DMS153 treated with DMSO at 0.1 percent for 48 hours (cell line): ENCODE data around the gene SNTG2.

Experiments used
- DNase-seq: peaks from one replicate; lab custom pipeline; 2025; ENCODE audit not compliant: unreplicated experiment; lab: John Stamatoyannopoulos, UW

Gene SNTG2

DNA sequence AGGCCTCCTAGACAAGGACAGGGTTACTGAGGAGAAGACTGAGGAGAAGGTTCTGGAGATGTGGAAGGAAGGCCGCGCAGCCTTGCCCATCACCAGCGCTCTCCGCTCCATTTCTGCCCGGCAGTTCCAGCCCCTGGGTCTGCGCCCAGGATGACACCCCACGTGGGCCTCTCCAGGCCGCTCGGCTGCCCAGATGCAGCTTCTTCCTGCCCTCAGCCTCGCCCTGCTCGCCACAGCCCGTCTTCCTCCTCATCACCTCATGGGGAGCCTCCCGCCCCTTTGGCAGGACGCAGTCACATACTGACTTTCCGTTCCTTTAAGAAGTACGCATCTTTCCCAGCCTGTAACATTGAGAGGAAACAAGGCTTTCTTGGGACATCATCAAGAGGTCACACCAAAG, 37.1 kb downstream of the SNTG2 start:
- DNase-seq, result no peak

DNA sequence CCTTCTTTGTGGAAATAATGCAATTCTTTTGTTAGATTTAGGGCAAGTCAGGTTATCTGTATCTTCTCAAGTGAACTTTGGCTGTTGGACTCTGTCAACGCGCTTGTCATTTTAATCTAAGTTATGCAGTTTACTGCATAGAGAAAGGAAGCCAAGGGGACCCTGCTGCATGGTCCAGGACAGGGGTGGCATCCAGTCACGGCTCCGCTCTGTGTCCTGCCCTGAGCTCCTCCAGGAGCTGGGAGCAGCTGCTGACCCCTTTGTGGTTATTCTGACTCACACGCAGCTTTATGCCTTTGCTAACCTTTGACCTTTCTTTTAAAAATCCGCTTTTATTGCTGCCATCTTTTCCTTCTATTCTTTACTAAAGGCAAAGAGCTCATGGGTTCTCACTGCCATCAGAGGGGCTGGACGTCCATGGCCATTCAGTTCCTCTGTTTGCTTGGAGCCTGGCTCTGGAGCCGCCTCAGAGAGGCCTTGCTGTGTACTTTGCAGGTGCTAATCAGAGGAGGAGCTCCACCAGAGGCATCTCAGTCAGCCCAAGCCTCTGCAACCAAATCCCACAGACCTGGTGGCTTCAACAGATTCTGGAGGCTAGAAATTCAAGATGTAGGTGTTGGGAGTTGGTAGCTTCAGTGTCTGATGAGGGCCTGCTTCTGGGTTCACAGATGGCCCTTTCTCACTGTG, 39.3 kb downstream of the SNTG2 start:
- no peak for DNase-seq

DNA sequence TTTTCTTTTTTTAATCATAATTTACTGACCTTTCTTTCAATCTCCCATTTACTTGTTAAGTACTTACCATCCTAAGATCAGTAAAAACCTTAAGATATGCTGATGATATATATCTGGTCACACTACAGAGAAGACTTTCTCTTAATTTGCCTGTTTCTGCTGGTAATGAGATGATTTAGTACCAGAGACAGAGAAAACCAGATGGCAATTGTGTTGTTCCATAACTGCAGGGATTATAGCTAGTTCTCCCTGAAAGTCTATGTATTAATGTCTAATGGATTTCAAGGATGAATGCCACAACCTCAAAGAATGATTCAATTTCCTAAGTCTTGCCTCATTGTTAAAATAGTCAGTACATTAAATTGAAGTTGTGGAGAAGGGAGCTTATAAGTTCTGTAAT, 40.3 kb downstream of the SNTG2 start:
- no peak for DNase-seq

DNA sequence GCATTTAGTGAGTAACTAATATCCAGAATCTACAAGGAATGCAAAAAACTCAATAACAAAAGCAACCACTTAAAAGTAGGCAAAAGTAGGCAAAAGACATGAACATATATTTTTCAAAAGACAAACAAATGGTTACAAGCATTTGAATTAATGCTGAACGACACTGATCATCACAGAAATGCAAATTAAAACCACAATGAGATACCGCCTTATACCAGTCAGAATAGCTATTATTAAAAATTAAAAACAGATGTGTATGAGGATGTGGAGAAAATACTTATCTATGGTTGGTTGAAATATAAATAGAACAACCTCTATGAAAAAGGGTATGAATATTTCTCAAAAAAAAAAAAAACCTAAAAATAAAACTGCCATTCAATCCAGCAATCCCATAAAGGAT, 51.7 kb downstream of the SNTG2 start:
- DNase-seq, result no peak

DNA sequence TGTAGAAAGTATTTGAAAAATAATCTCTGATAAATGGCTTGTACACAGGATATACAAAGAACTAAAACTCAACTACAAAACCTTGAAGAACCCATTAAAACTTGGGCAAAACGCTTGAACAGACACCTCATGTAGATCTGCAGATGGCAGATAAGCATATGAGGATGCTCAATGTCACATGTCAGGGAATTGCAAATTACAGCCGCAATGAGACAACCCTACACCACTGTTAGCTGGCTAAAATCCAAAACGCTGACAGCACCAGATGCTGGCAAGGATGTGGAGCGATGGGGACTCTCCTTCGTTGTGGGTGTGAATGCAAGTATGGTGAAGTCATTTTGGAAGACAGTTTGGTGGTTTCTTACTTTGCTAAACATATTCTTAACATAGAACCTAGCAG, 53.7 kb downstream of the SNTG2 start:
- peak; percentile 2 for DNase-seq

DNA sequence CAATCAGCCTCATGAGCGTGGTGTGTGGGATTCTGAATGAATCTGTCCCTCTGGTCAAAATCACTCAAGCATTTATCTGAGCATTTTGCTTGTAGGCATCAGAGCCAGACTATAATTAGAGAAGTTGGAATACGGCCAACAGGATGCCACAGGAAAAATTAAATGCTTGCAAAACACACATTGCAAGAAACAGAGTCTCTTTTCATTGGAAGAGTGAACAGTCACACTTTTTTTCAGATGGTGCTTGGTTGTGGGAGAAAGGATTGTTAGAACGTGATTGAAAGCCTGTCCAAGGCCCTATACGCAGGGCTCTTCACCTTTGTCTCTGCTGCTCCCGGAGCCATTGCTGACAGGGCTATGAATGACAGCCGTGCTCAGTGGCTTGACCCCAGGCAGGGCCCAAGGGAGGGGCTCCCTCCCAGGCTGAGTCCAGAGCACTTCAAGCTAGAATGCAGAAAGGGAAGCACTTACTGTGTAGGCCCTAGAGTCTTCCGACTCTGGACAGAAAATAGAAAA, 59.8 kb downstream of the SNTG2 start:
- DNase-seq, result peak; percentile 47

DNA sequence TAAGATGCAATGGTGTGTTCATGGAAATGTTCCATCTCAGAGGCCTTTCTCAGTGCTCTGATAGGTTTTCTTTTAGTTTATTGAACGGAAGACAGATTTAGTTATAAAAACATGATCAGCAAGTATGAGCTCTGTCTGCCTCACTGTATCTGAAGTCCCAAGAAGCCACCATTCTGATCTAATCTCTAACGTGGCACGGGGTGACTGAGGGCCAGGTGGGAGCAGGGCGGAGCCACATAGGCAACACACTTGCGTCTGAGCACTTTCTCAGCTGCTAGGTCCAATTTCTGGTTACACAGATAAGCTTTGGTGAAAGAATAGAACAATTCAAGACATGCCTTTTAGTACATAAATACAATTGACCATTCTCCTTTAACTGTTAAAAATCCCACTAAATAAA, 60.4 kb downstream of the SNTG2 start:
- peak; percentile 11 for DNase-seq

DNA sequence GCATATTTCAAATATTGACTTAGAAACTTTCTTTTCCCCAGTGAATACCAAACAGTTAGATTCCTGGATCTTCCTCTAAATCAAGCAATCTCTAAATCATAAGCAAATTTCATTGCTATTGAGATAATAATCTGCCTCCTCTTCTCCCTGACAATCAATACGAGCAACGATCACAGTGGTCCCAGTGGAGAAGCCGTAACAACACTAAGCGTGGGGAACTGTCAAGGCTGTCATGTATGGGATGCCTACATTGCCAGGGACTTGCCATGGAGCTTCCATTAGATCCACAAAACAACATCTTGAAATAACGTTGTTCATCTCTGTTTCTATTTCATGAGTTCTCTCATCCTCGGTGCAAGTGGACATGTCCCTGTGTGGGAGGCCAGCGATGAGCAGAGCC, 61.3 kb downstream of the SNTG2 start:
- DNase-seq, result no peak

DNA sequence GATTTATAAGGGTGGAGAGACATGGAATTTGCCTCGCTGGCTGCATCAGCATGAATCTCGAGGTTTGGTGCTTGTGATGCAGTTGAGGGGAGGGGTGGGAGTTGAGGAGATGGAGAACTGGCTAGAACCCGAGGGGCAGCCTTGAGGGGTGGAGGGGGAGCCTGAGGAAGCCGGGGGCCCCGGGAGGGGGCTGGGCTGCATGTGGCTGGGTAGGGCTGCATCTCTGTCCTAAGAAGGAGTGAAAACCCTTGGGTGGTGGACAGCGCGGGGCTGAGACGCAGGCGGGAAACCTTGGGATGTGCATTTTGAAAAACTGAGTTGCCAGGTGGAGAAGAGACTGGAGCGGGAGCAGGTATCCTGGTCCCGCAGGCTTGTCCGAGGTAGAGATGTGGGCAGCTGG, 64.2 kb downstream of the SNTG2 start:
- no peak for DNase-seq

DNA sequence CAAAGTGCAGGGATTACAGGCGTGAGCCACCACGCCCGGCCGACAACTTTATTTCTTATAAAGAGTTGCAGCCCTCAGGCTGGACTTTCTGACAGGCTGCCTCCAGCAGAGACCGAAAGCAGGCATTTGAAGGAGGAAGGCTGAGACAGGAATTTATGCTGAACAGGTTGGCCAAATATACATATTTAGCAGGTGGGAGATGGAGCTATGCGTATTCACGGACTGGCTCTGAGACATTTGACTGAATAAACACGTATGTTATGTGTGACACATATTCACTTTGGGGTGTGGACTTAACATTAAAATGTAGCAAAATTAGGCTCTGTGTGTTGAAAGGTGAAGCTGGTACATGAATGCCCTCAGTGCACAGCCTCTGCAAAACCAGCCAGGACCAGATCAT, 65.9 kb downstream of the SNTG2 start:
- DNase-seq, result no peak

DNA sequence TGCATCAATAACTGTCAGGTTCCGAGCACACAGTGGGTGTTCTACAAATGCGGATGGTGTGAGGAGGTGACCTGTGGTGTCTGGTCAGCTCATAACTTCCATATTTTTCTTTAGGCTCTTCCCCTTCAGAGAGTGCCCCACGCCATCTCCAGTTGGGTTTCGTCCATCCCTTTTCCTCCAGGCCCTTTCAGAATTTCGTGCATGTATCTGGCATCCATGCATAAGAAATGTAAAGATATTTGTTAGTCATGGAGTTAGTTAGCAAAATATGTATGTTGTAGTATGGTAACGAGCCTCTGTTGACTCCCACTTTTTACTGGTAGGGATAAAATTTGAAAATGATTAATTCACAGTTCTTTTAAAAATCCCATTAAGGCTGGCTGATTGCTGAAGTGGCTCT, 67.2 kb downstream of the SNTG2 start:
- DNase-seq, result no peak

DNA sequence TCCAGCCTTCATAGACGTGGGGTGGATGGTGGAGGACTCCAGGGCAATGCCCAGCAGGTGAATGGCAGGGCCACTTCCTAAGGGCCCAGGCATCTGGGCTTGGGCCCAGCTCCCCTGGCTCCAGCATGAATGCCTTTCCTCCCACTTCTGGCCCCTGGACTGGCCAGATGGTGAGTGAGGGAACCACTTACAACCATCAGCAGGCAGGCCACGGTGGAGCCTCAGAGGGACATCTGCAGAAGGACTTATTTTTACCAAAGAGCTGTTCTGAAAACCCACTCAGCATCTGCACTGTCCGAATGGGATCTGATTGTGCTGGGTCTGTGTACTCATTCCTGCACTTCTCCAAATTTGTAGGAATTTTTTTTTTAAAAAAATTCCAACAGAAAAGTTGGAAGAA, 69.6 kb downstream of the SNTG2 start:
- DNase-seq, result no peak

DNA sequence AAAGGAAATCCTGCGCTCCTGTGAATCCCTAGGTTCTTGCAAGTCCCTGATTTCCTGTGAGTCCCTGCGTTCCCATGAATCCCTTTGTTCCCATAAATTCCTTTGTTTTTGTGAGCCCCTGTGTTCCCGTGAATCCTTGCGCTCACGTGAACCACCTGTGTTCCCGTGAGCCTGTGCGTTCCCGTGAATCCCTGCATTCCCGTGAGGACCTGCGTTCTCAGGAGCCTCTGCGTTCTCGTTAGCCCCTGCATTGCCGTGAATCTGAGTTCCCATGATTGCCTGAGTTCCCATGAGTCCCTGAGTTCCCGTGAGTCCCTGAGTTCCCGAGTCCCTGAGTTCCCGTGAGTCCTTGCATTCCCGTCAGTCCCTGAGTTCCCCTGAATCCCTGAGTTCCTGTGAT, 71.5 kb downstream of the SNTG2 start:
- DNase-seq, result no peak

DNA sequence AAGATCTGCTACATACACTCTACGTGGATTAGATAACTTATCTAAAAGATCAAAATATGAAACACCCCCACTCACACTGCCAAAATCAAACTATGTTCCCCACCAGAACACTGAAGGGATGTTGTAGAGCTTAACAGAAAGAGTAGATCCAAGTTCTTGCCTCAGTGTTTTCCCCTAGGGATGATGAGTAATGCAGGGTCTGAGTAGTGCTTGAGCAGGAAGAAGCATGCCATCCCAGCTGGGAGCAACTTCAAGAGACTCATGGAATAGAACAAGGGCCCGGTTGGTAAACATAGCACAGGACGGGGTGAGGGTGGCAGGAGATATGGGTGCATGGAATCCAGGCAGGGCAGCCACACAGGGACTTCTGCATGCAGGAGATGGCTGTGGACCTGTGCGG, 74.3 kb downstream of the SNTG2 start:
- DNase-seq, result no peak

DNA sequence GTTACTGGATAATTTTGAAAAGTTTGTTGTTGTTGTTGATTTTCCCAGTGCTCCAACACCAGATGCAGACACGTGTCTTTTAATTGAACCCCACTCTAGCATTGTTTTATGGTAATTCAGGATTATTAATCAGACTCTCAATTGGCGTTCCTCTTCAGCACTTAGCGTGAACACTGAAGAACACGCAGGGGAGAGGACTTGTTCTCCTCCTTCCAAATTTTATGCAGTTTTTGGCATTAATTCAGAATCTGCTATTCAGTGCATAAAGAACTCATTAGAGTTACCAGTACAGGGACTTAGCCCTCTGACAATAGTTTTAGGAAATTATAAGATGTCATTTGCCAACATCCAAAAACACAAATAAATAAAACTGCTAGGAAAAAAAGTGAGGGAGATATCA, 75.5 kb downstream of the SNTG2 start:
- DNase-seq, result no peak

DNA sequence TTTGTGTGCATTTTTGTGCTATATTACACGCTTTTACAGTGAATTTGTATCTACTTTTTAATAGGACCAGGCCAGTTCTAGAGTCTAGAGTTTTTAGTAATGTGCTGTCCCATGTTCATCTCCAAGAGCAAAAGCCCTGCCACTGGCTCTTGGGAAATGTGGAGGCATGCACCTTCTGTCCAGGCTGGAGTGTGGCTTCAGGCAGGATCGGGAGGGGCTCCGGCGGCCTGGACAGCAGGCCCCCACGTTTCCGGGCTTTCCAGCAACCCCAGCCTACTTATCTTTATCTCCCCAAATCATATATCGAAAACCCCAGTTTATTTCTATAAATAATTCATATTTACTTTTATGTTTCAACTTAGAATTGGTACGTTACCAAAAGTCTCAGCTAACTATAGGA, 78.2 kb downstream of the SNTG2 start:
- DNase-seq, result no peak

DNA sequence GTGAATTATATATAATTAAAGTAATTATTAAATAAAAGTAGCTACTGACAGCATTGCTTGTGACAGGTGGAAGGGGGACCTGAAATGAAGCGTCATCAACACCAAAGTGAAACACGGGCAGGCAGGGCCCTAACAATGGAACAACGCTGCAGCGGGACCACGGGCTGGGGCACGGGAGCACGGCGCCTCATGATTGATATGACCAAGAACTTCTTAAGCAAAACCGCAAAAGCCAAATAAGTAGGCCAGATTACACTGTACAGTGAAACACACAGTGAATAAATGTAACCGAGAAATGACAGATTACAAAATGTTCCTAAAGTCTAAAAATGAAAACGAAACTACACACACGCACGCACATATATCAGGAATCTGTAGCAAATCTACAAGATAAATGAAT, 81.4 kb downstream of the SNTG2 start:
- no peak for DNase-seq

DNA sequence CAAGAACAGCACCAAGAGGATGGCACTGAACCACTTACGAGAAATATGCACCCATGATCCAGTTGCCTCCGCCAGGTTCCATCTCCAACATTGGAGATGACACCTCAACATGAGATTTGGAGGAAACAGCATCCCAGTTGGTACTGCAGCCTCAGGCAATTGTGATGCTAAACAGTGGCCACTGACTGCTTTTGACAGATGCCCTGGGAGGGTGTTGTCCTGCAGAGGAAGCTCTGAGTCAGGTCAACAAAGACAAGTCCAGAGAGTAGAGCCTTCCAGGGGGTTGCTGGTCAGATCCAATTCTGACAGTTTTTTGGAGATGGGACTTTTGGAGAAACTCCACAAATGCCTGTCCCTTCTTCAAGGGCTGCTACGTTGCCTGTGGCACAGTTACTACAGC, 82.4 kb downstream of the SNTG2 start:
- no peak for DNase-seq

DNA sequence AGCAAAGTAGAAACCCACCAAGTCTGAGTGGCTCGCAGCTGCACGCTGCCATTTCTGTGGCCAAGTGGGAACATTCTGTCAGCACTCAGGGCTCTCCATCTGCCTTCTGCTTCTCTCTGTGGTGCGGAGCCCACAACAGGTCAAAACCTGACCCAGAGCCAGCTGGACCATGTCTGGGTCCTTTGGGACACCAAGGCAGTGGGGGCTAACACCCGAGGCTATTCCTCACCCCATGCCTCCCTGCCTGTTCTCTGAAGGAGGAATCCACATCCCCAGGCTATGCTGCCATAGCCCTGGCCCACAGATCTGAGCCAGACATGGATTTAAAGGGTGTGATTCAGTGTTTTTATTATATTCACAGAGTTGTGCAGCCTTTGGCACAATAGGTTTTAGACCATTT, 86.4 kb downstream of the SNTG2 start:
- no peak for DNase-seq

DNA sequence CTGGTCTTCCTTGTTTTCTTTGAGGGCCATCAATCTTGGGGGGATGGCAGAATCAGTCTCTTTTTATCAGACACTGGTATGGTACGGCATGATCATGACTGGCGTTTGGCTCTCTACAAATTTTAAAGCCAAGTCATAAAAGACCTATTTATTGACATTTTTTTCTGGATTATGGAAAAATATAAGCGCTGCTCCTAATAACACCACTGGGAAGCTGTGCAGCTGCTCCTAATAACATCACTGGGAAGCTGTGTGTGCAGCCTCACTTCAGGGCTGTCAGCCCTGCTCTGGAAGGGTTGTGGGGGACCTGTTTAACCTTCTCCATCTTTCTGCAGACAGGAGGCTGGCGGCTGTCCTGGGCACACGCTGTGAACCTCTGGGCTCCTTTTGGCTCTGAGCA, 88.9 kb downstream of the SNTG2 start:
- no peak for DNase-seq

DNA sequence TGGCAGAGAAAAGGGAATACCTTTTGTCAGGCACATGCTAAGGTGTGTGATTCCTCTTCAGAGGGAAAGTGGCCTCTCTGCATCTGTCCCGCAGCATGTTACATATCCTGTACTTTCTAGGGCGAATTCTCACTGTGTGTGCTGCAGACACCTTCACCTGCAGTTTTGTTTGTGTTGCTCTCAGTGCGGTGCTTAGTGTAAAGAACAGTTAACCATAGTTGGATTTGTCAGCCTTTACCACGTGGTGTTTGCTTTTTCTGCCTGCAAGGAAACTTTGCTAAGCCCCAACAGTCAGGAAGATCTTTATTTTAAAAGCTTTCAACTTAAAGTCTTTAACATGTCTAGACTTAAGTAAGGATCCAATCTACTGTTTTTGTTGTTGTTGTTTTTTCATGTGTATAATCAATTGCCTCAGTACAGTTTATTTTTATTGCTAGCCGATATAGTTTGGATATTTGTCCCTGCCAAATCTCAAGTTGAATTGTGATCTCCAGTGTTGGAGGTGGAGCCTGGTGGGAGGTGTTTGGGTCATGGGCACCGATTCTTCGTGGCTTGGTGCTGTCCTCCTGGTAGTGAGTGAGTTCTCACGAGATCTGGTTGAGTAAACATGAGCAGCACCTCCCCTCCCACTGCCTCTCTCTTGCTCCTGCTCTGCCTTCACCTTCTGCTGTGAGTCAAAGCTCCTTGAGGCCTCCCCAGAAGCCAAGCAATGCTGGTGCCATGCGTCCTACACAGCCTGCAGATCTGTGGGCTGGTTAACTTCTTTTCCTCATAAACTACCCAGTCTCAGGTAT, 90.6 kb downstream of the SNTG2 start:
- DNase-seq, result peak; percentile 4

DNA sequence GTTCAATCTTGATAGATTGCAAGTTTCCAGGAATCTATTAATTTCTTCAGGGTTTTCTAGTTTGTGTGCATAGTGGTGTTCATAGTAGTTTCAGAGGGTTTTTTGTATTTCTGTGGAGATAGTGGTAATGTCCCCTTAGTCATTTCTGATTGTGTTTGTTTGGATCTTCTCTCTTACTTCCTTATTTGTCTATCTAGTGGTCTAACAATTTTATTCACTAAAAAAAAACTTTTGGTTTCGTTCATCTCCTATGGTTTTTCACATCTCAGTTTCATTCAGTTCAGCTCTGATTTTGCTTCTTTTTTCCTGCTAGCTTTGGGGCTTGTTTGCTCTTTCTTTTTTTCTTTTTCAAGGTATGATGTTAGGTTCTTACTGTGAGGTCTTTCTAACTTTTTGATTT, 94.5 kb downstream of the SNTG2 start:
- no peak for DNase-seq

DNA sequence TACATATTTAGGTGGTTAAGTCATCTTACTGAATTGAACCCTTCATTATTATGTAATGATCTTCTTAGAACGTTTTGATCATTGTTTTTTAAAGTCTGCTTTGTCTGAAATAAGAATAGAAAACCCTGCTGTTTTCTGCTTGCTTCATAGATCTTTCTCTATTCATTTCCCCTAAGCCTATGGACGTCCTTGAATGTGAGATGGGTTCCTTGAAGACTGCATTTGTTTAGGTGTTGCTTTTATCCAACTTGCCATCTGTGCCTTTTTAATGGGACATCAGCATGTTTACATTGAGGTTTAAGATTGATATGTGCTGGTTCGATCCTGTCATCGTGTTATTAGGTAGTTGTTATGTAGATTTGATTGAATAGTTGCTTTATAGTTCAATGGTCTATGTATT, 95.4 kb downstream of the SNTG2 start:
- DNase-seq, result no peak
